Esophagus muscularis mucosa (tissue), 4 donors: ENCODE data around the gene NDST4. TPM values are rescaled to one million over a fixed set of nuclear protein-coding genes. Genes with fewer than 3 reads are reported as not detected.

Source experiments
- DNase-seq: peaks from one replicate; pipeline ENCODE4 v3.0.0-alpha.2; 2017; ENCODE audit errors: extremely low spot score
- H3K27ac ChIP-seq, 4 donors: fragments of 200-600 bp; sonication (generic); replicated peaks in 1 of 4; 1 replicate in 3 of 4; 2 replicates in 1 of 4; pipeline ENCODE4 v1.5.1; 2016 to 2019; ENCODE audit warnings: mild to moderate bottlenecking in 1 of 4
- H3K27me3 ChIP-seq, 4 donors: fragments of 200-600 bp; sonication (generic); one replicate each; pipeline versions ENCODE4 v1.5.1 to v1.6.0; 2016 to 2019
- H3K36me3 ChIP-seq, 4 donors: fragments of 200-600 bp; sonication (generic); one replicate each; pipeline ENCODE4 v1.5.1; 2016 to 2019
- H3K4me1 ChIP-seq, 4 donors: fragments of 200-600 bp; sonication (generic); one replicate each; pipeline ENCODE4 v1.5.1; 2016 to 2019
- H3K4me3 ChIP-seq, 4 donors: fragments of 200-600 bp; sonication (generic); 1 replicate in 2 of 4; 2 replicates in 2 of 4; pipeline ENCODE4 v1.5.1; 2016 to 2019; ENCODE audit warnings: mild to moderate bottlenecking in 4 of 4, moderate library complexity in 1 of 4
- H3K9me3 ChIP-seq, 4 donors: fragments of 200-600 bp; sonication (generic); 1 replicate in 3 of 4; 2 replicates in 1 of 4; pipeline ENCODE4 v1.5.1; 2016 to 2019
- EP300 ChIP-seq: sonication (generic); formaldehyde crosslinking; IDR thresholded peaks from one replicate; pipeline ENCODE4 v1.6.1; 2017; ENCODE audit warnings: antibody characterized with exemption
- POLR2A ChIP-seq: fragments of 450-650 bp; IDR thresholded peaks from one replicate; pipeline ENCODE4 v1.6.1; 2017; ENCODE audit warnings: antibody characterized with exemption, moderate library complexity, mild to moderate bottlenecking, low read depth
- POLR2AphosphoS5 ChIP-seq, 2 donors: sonication (generic); formaldehyde crosslinking; IDR thresholded peaks; one replicate each; pipeline ENCODE4 v1.6.1; 2017; ENCODE audit warnings: antibody characterized with exemption in 2 of 2
- WGBS: methylation state at CpG from one replicate; pipeline ENCODE4 v1.1.5; 2018; 5-methylcytosine and 5-hydroxymethylcytosine counted together
- intact Hi-C: fragments of 100-400 bp; cut with DNase I; formaldehyde crosslinking; loops from one replicate; pipeline ENCODE4 v1.15.1; 2023
- total RNA-seq, 4 donors: library from RNA; depleted of rRNA; stranded (reverse); fragments of >200 nt; gene quantifications; one replicate each; pipeline versions ENCODE4 v1.1.0 to v1.2.1, GENCODE V29; 2016
- TF ChIP-seq, protein P1 (sequence below), 3 experiments: fragments of 200-600 bp in 2 of 3; fragments of 450-650 bp in 1 of 3; sonication (generic) in 2 of 3; IDR thresholded peaks; one replicate each; pipeline ENCODE4 v1.5.1; 2017 to 2019; ENCODE audit warnings: antibody characterized with exemption in 3 of 3, mild to moderate bottlenecking in 2 of 3, moderate library complexity in 1 of 3

The NDST4 gene
- total RNA-seq, 4 donors from 2014 or later: not detected

DNA sequence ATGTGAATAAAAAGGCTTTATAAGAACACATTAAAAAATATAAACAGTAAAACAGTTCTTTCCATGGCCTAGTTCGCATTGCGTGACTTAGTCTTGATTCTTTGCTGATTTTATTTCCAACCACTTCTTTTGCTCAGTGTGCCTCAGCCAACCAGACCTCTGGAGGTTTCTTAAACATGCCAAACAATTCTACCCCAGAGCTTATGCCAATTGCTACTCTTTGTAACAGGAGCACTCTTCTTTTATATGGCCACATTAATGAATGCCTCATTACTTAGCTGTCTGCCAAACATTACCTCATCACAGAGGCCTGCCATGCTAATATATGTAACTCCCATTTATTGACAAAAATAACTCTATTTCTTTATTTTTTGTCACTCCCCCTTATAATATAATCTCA is 202.3 kb downstream of the NDST4 start:
- Histone ChIP-seq H3K36me3 (no peaks in the 10 kb centered on the region), H3K9me3 (no peaks in the 10 kb centered on the region), H3K27me3 (no peaks in the 10 kb centered on the region), H3K4me1 (no peaks in the 10 kb centered on the region), H3K27ac (no peak overlapping the region), H3K4me3 (no peak overlapping the region)
- DNase-seq: no peak
- TF ChIP-seq POLR2AphosphoS5 (IDR thresholded peaks at IDR 0.05): no peak
- TF ChIP-seq POLR2A: no peak
- no peak for TF ChIP-seq EP300
- 92% methylated on average over 2 of the region's 2 CpGs for WGBS
- intact Hi-C loops: no loop called here

DNA sequence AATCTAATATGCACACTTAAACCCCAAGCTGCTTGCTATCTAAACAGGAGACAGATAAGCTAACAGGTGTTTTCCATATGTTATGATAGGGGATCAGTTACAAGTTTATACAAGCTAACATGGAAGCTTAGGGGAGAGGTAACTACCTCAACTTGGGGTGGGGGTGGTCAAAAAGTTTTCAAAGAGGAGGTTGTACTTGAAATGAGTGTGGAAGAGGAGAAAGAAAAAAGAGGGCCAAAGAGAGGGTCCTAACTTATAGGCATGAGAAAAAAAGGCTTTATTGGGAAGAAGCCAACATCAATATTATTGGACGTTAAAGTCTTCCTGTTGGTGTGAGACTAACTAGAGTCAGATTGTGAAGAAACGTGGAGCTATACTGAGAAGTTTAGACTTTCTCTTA is 205.9 kb downstream of the NDST4 start:
- 17% methylated on average over 2 of the region's 2 CpGs for WGBS
- Histone ChIP-seq H3K36me3 (no peaks in the 10 kb centered on the region), H3K27ac (no peak overlapping the region), H3K9me3 (no peaks in the 10 kb centered on the region), H3K4me3 (no peak overlapping the region), H3K4me1 (no peaks in the 10 kb centered on the region), H3K27me3 (no peaks in the 10 kb centered on the region)
- DNase-seq: no peak
- TF ChIP-seq POLR2AphosphoS5 (IDR thresholded peaks at IDR 0.05) (no peak), EP300 (no peak), POLR2A (no peak)
- TF ChIP-seq, protein P1, sequence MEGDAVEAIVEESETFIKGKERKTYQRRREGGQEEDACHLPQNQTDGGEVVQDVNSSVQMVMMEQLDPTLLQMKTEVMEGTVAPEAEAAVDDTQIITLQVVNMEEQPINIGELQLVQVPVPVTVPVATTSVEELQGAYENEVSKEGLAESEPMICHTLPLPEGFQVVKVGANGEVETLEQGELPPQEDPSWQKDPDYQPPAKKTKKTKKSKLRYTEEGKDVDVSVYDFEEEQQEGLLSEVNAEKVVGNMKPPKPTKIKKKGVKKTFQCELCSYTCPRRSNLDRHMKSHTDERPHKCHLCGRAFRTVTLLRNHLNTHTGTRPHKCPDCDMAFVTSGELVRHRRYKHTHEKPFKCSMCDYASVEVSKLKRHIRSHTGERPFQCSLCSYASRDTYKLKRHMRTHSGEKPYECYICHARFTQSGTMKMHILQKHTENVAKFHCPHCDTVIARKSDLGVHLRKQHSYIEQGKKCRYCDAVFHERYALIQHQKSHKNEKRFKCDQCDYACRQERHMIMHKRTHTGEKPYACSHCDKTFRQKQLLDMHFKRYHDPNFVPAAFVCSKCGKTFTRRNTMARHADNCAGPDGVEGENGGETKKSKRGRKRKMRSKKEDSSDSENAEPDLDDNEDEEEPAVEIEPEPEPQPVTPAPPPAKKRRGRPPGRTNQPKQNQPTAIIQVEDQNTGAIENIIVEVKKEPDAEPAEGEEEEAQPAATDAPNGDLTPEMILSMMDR (IDR thresholded peaks at IDR 0.05): no peak
- intact Hi-C loops: no loop called here

DNA sequence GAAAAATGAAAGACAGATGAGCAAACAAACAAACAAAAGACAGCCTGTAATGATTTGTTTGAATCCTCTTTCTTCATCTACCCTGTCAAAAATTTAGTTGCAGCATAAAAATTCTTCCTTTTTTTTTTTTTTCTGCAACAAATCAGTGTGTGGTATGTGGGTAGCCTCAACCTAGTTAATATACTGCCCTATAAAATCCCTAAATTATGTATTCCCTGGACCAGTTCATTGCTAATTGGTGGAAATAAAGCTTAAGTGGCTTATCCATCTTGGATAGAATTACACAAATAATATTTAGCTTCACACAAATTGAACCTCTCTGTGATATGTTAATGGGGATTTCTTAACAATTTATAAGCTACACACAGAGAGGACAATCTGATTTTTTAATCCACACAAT is 208.4 kb downstream of the NDST4 start:
- Histone ChIP-seq H3K27me3 (no peaks in the 10 kb centered on the region), H3K36me3 (no peaks in the 10 kb centered on the region), H3K9me3 (no peaks in the 10 kb centered on the region), H3K4me1 (no peaks in the 10 kb centered on the region), H3K27ac (no peak overlapping the region), H3K4me3 (no peak overlapping the region)
- TF ChIP-seq POLR2A (no peak), EP300 (no peak), POLR2AphosphoS5 (IDR thresholded peaks at IDR 0.05) (no peak)
- TF ChIP-seq, protein P1 (IDR thresholded peaks at IDR 0.05): no peak
- DNase-seq: no peak
- intact Hi-C loops: no loop called here

DNA sequence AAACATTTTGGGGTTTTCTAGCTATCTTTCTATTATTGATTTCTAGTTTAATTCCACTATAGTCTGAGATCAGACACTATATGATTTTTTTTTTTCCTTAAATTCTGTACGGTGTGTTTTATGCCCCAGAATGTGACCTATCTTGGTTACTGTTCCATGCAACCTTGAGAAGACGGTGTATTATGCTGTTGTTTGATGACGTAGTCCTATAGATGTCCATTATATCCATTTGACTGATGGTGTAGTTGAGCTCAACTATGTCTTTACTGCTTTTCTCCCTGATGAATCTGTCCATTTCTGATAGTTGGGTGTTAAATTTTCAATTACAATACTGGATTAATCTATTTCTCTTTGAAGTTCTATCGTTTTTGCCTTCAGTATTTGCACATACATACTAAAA is 212.5 kb downstream of the NDST4 start:
- H3K27ac ChIP-seq: no peak overlapping the region
- DNase-seq: no peak
- intact Hi-C loops: no loop called here
- no peaks in the 10 kb centered on the region for H3K27me3 ChIP-seq
- TF ChIP-seq, protein P1 (IDR thresholded peaks at IDR 0.05): no peak
- no peak for TF ChIP-seq POLR2A
- TF ChIP-seq POLR2AphosphoS5 (IDR thresholded peaks at IDR 0.05): no peak
- TF ChIP-seq EP300: no peak
- 71% methylated on average over 4 of the region's 4 CpGs for WGBS
- H3K36me3 ChIP-seq: no peaks in the 10 kb centered on the region
- H3K4me3 ChIP-seq: no peak overlapping the region
- no peaks in the 10 kb centered on the region for H3K4me1 ChIP-seq
- no peaks in the 10 kb centered on the region for H3K9me3 ChIP-seq

DNA sequence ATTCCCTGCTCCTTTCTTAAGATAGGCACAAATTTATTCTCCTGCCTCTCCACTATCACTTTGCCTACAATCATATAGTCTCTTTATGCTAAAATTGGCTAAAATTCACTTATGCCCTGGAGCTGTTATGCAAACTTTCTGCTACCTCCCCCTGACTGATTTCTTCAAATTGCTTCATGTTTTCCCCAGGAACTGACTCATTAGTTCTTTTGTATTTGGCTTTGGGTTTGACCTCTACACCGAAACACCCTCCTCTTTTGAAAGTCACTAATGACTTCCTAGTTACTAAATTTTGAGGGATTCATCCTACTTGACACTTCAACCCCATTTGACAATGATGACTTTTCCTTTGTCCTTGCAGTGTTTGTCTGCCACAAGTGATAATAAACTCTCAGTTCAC is 222.6 kb downstream of the NDST4 start:
- no peak for DNase-seq
- WGBS: 63% methylated on average over 1 of the region's 1 CpG
- Histone ChIP-seq H3K36me3 (no peaks in the 10 kb centered on the region), H3K4me1 (no peaks in the 10 kb centered on the region), H3K4me3 (no peak overlapping the region), H3K27ac (no peak overlapping the region), H3K9me3 (no peaks in the 10 kb centered on the region), H3K27me3 (no peaks in the 10 kb centered on the region)
- intact Hi-C loops: no loop called here
- TF ChIP-seq POLR2A: no peak
- no peak for TF ChIP-seq EP300
- no peak for TF ChIP-seq POLR2AphosphoS5 (IDR thresholded peaks at IDR 0.05)
- TF ChIP-seq, protein P1 (IDR thresholded peaks at IDR 0.05): no peak
